GM19397 (cell line): ENCODE measurements around the gene EYA4.
"Not testable (repeated sequence)": the region's sequence is repeated elsewhere in the genome, so short reads cannot be mapped to it uniquely, and the experiment has no call there.

Experiments
- ATAC-seq: cut with Tn5 transposase; IDR thresholded peaks from one replicate; pipeline ENCODE4 v1.9.1; 2021; ENCODE audit warnings: mild to moderate bottlenecking, moderate library complexity; ENCODE audit not compliant: unreplicated experiment

EYA4 gene

DNA sequence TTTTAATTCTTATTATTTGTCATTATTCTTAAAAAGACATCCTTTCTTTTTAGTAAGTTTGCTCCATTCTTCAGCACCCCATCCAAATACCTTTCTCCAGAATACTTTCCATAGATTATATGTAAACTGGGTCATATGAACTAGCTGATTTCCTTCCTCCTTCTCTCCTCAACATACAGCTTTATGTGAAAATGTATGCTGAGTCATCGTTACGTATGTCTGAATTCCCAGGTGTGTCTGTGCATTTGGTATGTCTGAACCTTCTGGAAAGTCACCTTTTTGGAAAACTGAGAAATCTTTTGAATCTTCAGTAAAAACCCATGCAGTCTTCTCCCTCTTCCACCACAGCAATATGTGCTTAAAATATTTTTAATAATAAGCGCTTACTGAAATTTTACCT, 264.5 kb downstream of the EYA4 start:
- ATAC-seq, result no peak

DNA sequence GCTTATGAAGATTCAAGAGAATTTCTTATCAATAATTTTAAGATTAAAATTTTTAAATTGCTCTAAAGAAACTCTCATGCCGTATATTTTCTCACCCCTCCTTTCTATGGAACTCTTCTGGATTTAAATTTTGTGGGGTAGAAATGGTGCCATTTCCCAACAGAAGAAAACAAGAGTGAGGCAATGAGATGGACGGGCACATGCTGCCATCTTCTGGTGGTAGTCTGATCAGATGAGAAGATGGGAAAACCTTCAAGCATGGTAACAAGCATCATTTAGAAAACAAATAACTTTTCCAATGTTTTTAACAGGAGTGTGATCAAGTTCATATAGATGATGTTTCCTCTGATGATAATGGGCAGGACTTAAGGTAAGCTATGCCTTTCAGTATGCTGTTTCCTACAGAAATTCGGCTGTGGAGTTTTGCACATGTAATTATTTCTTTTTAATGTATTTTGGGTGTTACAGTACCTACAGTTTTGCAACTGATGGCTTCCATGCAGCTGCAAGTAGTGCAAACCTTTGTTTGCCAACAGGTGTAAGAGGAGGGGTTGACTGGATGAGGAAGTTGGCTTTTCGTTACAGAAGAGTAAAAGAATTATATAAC, 271.4 kb downstream of the EYA4 start:
- ATAC-seq, result no peak

DNA sequence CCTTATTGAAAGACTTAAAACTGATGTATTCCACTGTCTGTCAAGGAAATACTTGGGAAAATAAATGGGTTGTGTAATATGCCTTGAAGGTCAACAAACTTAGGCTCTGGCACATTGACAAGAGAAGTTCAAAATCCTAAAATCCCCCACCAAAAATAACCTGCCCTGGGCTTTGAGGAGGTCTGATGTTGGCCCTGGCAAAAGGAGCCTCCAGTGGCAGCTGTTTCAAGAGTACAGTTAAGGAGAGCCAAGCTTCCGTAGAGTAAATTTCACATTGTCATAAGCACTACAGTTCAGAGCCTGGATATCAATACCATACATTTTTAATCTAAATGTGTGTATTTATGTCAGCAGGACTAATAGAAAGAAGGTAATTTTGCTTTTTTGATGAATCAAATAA, 282.7 kb downstream of the EYA4 start:
- ATAC-seq, result no peak

DNA sequence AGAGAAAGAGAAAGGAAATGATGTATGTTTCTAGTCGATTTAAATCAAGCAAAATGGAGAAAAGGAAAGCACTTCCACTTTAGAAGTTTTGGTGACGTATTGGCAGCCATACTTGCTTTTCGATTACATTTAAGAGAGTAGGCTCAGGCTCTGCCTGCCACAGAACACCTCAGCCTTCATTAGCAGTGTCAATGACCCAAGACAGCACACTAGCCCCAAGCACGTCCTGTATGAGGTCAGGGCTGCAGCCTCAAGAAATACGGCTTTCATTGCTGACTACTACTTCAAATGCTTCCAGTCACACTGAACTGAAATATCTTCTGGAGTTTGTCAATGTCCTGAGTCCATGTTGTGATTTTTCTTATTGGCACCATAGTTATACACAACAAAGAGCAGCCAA, 285.3 kb downstream of the EYA4 start:
- no peak for ATAC-seq

DNA sequence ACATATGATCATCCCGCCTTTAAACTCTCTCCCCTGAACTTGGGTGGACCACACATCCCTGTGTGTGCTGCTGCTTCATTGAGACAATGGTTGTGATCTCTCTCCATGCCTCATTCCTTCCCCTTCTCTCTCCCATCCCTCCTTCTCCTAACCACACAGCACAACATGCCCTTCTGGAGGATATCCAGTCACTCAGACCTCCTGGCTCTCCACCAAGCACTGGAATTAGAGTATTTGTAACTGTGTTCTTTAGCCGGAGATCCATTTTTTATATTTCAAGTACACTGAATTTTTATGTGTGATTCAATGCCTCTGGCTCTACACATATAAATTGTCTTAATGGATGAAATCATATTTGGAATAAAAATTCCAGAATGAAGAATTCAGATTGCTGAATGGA, 287.4 kb downstream of the EYA4 start:
- ATAC-seq, result no peak

DNA sequence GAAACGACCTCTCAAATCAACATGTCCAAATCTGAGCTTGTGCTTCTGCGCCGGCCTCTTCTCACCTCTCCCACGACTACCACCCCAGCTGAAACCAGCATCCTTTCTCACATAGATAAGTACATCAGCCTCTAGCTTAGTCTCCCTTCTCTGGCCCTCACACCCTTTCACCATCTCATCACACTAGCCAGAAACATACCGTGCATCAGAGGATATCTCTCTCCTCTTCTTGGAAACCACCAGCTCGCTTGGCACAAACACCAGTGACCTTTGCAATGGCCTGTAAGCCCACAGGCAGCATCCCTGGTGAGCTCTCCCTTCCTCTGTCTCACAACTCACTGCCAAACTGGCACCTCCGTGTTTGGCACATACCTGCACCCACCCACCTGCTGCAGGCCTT, 291.8 kb downstream of the EYA4 start:
- ATAC-seq, result no peak

DNA sequence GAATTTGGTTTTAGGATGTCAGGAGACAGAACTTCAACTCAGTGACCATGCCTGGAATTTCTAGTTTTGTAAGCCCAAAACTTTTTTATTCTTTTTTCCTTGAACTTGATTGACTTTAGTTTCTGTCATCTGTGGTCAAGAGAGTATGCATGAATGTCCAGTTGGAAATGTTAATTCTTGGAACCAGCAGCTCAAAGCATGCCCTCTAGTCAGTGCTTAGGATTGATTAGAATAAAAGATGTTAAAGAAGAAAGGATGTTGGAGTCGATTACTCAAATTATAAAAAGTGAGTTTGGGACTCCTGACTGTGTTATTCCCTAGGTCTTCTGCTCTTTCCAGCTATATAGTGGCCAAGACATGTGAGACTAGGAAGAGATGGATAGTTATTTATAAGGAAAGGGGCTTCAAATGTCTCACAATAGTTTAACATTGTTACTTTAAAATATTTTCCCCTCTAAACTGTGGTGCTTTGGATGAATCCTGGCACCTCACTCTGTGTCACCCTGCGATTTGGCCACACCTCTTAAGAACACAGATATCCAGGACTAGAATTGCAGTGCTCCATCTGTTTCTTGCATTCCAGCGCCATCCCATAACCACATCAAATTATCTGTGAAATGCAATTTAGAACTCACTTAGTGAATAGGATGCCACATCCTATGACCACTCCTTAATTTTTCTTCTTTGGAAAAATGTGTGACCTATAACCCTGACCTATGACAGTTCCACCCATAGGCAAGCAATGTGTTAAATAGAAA, 298.5 kb downstream of the EYA4 start:
- no peak for ATAC-seq

DNA sequence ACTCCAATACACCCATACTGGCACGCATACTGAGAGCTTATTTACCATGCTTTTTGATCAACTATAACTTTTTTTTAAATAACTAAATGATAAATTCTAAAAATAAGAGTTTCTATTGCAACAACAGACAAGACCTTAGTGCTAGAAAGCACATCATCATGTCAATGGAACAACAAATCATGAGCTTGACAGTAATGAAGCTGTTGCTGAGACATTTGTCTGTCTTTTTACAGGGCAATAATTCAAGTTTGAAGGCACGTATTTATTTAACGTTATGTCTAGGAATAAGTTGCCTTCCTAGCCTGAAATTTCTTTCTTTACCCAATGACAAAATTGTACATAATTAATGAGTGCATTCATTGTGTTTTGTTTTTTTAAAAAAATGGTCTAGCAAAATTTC, 299.2 kb downstream of the EYA4 start:
- no peak for ATAC-seq

DNA sequence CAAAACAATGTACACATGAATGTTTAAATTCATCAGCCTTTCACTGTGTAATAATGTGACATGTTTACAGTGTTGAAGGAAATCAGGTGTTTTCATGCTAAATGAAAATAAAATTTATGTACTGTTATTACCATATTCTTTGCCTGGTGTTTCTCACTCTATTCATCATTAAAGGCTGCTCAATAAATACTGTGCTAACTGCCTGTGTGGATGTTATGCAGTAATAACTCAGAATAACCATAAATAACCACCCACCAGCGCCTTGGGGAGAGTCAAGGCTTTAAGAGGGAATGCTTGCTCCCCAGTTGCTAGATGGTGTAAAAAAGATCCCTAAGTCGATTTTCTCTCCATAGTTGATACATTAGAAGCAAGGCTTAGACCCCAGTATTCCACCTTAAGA, 299.9 kb downstream of the EYA4 start:
- no peak for ATAC-seq

DNA sequence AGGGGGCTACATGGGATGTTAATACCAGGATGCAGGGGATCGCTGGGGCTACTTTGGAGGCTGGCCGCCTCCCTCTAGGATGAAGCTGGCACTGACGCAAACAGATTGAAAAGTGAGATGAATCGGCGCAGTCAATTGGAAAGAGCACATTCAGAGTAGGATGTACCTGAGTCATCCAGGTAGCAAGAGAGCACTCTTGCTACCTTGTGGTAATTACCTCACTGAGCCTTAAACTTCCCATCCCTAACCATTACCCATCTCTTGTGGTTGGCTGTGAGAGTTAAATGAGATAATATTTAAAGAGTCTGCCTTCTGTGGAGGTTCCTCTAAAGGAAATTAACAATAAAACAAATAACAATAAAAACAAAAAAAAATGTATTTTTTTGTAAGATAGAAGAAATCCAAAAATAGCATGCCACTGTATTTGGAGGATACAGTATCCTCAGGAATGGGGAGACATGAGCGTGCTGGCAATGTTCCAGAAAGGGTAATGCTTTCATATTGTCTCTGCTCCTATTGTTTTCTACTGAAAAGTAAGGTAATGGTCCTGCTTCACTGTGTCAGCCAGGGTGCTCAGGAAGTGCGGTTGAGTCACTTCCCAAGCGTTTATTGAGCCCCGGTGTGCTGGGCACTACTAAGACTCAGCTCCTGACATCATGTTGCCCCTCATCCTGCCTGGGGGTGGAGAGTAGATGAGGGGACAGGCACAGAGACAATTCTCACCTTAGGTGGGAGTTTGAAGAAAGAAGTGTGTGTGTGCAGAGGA, 301.1 kb downstream of the EYA4 start:
- ATAC-seq, result no peak

DNA sequence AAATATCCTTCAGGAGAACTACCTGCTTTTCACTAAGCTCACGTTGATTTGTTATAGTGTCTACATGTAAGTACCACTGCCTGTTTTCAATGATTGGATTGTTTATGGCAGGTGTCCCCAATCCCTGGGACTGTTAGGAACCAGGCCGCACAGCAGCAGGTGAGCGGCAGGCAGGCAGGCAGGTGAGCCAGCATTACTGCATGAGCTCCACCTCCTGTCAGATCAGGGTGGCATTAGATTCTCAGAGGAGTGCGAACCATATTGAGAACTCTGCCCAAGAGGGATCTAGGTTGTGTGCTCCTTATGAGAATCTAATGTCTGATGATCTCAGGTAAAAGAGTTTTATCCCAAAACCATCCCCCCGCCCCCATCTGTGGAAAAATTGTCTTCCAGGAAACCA, 303.3 kb downstream of the EYA4 start:
- no peak for ATAC-seq

DNA sequence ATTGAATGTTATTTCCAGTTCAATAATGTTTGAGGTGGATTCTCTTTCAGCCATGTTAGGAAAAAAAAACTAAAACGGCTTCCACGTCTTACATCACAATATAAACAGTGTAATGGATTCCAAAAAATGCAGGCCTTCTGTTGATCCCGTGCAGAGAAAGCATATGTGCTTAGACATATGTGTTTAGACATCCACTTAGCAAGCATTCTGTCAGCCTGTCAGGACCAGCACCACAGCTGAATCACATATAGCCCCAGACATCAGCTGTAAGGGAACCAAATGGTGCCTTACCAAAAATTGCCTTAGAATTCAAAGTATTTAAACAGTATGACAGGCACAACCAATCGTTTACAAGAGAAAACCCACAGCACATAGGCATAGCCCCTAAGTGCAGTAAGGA, 304.9 kb downstream of the EYA4 start:
- no peak for ATAC-seq

DNA sequence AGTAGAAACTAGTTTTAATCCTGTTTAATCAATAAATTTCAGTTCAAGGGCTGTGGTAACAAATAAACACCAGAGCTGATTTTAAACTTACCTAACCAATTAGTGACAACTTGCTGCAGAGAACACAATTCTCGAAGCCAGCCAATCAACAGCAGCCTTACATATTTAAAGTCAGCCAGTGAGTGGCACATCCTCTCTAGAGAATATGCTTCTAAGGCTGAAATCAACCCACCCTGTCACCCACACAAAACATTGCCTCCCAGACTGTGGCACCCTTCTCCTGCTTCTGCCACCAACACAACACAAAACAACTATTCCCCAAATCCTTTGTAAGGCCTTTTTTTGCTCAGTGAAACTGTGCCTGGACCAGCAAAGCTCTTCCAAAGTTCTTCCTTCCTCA, 306.0 kb downstream of the EYA4 start:
- no peak for ATAC-seq

DNA sequence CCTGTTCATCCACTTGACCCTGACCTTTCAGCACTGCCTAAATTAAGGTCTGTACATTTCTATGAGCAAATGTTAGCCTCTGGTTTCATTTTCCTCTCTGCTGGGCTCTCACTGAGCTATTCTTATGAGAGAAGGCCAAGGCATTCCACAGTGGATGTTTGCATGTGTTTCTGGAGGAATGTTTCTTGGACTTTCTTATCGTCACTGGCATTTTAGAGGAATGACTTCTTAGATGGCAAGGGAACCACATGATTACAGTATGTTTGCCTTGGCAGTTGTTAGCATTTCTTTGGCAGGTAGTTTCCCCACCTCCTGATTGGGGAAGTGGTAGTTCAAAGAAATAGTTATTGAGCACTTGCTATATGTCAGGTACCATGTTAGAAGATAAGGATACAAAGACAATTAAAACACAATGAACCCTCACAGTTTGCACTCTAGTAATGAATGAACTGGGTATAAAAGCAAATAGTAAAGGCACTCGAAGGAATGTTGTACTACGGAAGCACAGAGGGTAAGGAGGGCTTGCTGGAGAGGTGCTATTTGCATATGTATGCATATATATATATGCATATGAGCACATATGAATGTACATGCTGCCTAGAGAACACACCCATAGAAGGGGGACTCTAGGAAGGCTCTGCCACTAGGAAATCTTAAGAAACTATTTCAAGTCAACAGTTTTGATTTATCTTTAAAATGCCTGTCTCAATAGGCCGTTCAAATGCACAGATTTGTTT, 307.4 kb downstream of the EYA4 start:
- no peak for ATAC-seq

DNA sequence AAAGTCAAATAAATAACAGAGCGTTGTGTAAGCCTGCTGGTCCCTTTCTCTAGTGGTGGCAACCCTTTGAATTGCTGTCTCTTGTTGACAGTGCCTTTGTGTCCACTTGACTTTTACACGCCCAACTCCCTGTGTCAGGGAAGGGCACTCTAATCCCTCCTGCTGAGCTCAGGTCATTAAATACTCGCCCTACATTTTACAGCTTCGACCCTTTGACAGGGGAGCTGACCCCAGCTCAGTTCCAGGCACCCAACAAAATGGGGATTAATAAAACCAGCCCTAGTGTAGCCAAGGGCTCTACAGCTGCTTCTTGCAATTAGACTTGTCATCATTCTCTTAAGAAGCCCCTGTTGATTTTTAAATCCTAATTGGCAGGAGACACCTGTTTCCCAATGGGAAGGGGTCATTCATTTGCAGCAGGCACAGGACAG, 308.2 kb downstream of the EYA4 start:
- no peak for ATAC-seq

DNA sequence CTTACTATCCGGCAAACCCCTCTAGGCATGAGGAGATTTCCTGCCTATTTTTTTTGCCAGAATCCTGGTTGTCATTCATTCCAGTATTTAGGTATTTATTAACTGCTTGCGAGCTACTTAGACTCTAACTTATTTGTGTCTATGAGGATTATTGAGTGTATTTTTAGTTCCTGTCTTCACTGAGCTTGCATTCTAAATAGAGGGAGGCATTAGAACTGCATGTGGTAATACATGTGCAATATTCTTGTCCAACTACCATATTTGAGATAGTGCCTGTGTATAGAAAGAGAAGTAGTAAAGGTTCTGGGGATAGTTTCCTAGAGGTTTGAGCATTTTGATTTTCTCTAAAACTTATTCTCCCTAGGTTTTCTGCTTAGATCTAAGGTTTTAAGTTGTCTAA, 308.9 kb downstream of the EYA4 start:
- ATAC-seq, result no peak

DNA sequence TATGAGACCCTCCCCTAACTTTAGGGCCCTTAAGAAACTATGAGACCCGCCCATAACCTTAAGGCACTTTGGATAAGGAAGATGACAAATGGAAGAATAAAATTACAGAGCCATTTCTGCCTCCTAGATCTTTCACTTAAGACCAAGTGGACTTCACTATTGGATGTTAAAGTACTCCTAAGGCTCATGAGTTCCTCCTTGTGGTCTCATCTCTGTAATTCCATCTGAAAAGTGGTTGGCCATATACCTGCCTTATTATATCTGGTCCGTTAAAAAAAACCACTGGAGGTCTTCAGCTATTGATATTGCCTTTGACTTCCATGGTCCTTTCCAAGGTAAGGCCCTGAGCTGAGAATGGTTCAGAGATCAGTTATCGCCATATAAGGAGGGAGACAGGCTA, 310.3 kb downstream of the EYA4 start:
- no peak for ATAC-seq

DNA sequence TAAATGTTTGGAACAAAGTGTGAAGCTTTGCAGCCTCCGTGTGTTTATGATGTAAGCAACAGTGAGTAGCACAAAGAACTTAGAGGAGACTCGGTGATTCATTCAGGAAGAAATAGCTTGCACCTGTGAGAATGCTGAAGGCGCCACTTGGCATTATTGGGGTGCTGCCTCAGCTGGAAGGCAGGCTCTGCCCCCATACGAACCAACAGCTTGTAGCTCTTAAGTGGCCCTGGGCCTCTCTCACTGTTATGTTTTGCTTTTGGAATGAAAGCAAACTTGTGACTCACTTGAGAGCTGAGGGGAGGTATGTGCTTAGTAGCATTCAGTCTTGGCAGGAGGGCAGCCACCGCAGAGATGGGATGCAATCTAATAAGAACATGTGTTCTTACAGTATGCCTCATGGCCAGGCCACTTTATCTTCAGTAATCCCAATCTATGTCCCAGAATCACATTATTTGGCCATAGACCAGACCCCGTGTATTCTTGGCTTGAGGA, 310.7 kb downstream of the EYA4 start:
- ATAC-seq, result no peak

DNA sequence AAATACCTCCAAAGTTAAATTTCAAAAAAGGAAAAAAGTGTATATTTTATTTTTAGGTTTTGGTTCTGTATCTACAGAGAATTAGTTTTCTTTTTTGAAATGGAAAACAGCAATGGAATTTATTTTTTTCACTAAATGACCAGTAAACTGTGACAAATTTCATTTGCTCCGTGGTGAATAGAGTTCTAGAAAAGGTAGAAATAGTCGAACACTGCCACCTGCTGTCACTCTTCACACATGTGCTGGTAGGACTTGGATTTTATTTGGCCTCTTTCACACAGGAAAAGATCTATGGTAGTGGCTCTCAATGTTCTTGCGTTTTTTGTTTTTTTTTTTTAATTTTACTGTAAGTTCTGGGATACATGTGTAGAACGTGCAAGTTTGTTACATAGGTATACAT, 312.5 kb downstream of the EYA4 start:
- no peak for ATAC-seq

DNA sequence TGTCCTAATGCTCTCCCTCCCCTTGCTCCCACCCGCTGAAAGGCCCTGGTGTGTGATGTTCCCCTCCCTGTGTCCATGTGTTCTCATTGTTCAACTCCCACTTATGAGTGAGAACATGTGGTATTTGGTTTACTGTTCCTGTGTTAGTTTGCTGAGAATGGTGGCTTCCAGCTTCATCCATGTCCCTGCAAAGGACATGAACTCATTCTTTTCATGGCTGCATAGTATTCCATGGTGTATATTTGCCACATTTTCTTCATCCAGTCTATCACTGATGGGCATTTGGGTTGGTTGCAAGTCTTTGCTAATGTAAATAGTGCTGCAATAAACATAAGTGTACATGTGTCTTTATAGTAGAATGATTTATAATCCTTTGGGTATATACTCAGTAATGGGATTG, 313.0 kb downstream of the EYA4 start:
- ATAC-seq, result not testable (repeated sequence)

DNA sequence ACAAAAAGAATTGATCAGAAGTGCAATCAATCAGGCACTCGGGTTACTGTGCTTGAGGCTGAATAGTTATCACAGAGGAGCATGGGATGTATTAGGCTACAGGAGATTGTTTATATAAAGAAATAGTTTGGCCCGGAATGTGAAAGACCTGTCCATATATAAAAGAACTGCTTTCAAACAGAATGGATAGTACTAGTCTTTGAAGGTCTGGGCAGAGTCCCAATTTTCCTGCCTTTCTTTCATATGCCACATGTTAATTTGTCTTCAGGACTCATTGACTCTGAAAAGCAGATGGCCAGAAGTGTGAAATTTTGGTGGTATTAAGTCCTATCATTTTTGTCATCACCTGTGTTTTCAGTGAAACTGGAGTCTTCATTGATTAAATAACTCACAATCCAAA, 314.5 kb downstream of the EYA4 start:
- no peak for ATAC-seq
